HG02973 (cell line): ENCODE results near the gene PCBP2.
"Not testable (repeated sequence)": the region's sequence is repeated elsewhere in the genome, so short reads cannot be mapped to it uniquely, and the experiment has no call there.

Experiments used
- ATAC-seq: cut with Tn5 transposase; IDR thresholded peaks from one replicate; pipeline ENCODE4 v1.9.1; 2021; ENCODE audit warnings: moderate library complexity; ENCODE audit not compliant: unreplicated experiment

Gene PCBP2

DNA sequence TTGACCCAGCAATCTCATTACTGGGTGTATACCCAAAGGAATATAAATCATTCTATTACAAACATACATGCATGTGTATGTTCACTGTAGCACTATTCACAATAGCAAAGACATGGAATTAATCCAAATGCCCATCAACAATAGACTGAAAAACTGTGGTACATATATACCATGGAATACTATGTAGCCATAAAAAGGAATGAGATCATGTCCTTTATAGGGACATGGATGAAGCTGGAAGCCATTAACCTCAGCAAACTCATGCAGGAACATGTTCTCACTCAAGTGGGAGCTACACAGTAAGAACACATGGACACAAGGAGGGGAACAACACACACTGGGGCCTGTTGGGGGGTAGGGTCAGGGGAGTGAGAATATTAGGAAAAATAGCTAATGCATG, 12.3 kb upstream of the PCBP2 start:
- not testable (repeated sequence) for ATAC-seq

DNA sequence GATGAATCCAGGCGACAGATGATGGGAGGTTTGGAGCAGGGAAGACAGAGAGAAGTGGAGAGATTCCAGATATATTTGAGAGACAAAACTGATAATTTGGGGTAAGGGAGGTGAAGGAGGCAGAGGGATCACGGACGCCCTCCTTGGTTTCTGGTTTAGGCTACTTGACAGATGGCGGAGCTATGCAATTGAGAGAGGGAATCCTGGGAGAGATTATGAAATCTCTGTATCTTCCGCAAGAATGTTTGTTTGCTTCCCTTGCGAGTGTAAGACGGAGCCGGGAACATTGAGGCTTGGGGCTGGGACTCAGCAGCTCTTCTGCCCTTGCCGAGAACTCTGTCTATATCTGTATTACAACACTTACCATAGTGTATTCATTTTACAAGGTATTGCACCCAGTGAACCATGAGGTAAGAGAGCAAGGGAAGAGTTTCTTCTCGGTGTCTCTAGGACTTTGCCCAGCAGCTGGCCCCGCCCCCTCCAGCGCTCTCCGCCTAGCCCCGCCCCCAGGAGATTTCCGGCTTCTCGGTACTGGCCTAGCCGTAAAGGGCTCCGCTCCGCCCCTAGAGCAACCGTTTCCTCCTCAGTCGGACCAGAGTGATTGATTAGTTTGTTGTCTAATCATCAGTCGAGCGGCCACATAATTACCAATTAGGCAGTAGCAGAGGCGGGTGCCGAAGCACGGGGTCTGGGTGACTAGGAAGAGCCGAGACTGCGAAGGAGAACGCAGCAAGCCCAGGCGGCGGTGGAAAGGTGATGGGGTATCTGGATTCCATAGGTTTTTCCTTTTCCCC, 10.7 kb upstream of the PCBP2 start, which contains the start of gene PRR13:
Gene PRR13 (plus strand): TSS at position 695 of the 794 bp plus-strand sequence. CDS start 981 bp downstream, outside the sequence.
- peak; percentile 98 for ATAC-seq

DNA sequence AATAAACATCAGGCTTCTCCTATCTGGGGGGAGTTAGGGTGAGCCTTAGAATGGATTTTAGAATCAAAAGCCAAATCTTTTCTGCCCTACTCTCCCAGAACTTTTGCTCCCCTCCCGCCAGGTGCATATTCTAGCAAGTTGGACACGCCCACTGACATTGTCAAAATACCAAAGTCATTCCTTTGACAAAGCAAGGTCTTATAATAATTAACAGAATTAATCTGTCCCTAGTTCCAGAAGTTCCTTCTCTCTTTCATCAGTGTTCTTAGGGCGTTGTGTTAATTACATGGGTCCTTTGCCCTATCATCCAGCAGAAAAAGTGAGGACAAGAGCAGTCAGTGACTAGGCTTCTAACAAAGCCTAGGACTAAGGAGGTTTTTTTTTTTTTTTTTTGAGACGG, 7.9 kb upstream of the PCBP2 start:
- ATAC-seq = no peak

DNA sequence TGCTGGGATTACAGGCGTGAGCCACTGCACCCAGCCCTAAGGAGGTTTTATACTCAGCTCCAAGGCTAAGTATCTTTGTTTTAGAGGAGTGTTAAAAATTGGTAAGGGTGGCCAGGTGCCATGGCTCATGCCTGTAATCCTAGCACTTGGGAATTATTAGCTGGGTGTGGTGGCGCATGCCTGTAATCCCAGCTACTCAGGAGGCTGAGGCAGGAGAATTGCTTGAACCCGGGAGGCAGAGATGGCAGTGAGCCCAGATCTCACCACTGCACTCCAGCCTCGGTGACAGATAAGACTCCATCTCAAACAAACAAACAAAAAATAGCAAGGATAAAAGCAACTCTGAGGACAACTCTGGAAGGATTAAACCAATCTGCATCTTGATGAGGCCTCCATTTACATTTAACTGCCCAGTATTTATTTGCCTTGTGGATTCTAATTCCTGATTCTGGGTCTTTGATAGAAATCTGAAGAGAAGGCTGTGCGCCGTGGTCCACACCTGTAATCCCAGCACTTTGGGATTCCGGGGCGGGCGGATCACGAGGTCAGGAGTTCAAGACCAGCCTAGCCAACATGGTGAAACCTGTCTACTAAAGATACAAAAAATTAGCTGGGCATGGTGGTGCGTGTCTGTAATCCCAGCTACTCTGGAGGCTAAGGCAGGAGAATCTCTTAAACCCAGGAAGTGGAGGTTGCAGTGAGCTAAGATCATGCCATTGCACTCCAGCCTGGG, 7.1 kb upstream of the PCBP2 start:
- not testable (repeated sequence) for ATAC-seq

DNA sequence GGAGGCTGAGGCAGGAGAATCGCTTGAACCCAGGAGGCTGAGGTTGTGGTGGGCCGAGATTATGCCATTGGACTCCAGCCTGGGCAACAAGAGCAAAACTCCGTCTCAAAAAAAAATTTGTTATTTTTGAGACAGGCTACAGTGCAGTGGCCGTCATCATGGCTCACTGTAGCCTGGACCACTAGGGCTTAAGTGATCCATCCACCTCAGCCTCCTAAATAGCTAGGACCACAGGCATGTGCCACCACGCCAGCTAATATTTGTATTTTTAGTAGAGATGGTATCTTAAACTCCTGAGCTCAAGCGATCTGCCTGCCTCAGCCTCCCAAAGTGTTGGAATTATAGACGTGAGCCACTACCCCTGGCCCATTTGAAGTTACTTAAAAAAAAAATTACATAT, 966 bp upstream of the PCBP2 start:
- no peak for ATAC-seq

DNA sequence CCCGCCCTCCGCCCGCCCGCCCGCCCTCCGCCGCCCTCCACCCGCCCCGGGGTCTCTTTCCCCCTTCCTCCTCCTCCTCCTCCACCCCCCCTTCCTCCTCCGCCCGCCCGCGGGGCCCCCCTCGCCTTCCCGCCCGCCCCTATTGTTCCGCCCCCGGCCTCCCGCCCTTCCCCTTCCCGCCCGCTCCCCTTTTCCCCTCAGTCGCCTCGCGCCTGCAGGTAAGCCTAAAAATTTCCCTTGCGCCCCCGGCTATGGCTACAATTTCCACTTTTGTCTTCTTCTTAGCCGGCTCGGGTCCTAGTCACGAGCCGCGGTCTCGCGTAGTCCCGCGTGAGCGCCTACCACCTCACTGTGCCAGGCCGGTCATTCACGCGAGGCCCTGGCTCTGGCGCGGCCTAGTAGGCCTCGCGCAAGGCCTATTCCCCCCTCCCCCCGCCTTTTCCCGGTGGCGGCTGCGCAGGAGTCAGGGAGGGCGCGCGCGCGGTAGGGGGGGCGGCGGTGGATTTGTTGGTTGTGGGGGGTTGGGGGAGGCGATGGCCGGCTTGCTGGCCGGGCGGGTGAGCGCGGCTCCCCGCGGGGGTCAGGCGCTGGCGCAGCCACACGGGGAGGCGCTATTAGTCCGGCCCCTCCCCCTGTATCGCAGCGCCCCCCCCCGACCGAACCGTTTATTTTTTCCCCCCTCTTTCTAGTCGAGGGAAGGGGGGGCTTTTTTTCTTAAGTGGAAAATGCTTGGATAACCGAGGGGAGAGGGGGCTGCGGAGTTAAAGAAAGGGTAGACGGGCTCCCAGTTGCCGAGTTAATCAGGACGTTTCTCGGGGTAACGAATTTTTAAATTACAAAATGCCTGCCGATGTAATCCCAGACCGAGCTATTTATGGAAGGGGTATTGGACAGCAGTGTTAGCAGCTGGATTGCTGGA, 516 bp downstream of the PCBP2 start:
- ATAC-seq = peak; percentile 3

DNA sequence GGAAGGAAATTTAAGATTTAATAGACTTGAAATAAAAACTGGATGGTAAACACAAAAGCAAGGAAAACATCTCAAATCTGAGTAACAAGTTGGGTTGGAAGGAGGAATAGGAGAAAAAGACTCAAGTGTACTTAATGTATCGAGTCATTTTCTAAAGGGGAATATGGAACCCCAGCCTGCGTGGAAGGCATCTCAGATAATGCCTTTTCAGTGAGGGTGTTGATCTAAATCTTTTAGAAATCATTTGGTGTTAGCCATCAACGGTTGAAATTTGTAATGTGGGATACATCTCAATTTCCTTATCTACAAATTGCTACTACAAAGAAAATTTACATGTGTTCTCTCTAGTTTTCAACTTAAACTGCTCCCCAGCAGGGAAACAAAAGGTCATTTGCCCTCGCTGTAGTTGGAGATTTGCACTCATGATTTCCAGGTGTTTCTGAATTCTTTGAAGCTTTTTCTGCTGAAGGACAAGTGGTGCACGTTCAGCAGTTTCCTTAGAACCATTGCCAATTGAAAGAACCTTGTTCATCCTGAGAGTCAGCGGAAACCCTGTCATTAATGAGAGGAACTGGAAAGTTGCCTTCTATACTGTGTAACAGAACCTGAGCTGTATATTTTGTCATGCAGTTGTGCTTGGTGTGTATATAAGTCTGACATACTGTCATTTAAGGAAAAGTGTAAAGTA, 2.2 kb downstream of the PCBP2 start:
- ATAC-seq = no peak

DNA sequence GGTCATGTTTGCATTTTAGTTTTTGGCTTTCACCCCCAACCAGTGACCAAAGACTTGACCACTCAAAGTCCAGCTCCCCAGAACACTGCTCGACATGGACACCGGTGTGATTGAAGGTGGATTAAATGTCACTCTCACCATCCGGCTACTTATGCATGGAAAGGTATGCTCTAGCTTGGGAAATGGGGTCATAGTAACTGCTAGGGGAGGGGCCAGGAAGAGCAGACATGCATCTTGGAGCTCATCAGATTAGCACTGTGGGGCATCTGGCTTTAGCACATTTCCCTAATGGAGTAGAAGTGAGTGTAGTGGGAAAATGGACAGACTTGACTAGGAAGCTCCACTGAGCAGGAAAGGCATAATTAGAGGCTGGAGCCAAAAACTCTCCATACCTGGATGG, 2.8 kb downstream of the PCBP2 start:
- ATAC-seq = no peak

DNA sequence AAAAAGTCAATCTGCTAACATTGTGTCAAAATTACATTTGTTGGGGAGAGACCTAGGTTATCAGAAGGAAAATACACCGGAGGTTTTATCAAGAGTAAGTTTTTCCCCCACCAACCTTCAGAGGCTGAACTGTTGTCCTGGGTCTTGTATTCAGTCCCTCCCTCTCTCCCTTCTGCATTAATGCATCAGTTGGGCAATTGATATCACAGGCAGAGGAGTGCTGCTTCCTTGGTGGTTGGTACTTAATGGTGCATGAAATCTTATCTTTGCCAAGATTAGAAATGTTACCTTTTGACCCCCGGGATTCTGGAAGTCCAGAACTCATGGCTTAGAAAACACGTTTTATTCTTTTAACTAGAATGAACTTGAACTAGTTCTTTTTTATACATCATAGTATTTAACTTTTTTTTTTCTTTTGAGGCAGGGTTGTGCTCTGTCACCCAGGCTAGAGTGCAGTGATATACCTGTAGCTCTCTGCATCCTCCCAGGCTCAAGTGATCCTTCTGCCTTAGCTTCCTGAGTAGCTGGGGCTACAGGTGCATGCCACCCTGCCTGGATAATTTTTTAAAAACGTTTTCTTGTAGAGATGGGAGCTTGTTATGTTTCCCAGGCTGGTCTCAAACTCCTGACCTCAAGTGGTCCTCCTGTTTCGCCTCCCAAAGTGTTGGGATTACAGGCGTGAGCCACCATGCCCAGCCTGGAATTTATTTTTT, 4.9 kb downstream of the PCBP2 start:
- no peak for ATAC-seq

DNA sequence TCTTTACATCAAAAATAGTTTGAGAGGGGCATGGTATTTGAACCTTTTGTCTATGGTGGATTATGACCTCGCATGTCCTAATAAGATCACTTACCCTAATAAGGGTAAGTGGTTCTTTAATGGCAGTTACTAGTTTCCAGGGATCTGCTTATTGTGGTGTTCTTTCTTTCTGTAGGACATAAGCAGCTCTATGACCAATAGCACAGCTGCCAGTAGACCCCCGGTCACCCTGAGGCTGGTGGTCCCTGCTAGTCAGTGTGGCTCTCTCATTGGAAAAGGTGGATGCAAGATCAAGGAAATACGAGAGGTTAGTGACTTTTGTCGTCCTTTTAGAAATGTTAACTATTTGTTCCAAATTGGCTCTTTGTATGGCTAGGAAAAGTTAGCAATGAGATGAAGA, 7.2 kb downstream of the PCBP2 start:
- no peak for ATAC-seq

DNA sequence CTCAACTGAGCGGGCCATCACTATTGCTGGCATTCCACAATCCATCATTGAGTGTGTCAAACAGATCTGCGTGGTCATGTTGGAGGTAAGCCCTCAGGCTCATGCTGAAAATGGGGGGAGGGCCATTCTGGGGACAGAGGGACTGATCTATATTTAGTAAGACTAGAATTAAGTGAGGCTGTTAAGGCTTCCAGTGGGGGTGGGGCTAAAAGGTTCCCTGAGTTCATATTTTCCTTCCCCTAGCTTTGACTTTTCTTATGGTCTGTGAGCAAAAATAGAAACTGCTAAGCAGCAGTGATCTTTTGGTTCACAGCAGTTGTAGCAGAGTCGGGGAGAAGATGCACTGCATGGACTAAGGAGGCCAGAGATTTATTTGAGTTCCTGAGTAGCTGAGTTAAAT, 9.2 kb downstream of the PCBP2 start:
- ATAC-seq = no peak

DNA sequence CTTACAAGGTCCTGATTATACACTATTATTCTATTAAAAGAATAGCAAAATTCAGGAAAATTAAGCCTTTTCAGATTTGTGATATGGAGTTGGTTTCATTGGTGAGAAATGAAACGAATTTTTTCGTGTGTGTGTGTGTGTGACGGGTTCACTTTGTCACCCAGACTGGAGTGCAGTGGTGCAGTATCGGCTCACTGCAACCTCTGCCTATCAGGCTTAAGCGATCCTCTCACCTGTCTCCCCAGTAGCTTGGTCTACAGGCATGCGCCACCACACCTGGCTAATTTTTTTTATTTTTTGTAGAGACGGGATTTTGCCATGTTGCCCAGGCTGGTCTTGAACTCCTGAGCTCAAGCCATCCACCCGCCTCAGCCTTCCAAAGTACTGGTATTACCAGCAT, 9.7 kb downstream of the PCBP2 start:
- ATAC-seq = no peak

DNA sequence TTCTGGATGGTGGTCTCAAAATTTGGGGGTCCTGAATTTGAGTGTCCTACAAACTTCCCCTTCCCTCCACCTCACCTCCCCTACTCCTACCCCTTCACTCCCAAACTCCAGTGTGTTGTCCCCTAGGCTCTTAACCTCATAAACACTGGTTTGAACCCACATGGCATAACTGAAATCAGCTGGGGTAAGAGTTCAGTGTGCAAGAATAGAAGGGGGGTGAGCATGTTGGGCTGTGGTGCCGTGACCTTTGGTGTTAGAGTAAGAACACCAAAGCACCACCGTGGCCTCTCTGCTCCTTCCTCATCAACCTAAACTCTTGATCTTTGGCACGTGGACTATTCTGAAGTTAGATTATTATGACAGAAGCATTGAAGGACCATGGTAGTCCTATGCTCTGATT, 11.0 kb downstream of the PCBP2 start:
- ATAC-seq = no peak

DNA sequence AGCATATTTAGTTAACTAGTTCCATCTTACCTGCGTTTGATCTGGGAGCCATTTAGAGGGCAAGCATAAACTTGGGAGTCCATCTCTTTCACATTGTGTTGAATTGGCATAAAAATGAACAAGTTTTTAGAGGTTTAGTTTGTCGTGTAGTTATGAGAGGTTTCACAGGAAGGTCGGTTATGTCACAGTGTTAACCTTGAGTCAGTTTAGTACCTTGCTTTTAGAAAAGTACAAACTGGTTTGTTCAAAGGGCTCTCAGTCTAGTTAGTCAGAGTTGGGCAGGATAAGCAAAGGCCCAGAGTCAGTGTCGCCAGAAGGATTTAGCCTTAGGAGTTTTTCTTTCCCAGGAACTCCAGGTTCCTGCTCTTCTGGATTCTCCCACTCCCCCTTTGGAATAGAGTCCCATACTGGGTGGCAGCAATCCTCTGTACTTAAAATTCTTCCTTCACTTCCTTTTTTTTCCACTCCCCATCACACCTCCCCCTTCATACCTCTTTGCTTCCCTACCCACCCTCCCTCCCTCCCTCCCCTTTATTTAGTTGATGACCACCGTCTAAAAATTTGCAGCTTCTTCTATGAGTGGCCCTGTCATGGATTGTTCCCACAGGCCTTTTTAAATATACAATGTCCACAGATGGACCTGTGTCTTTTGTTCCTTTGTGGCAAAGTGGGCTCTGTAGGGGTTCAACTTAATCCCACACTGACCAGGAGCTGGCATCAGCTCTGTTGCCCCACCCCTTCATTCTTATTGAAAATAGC, 12.1 kb downstream of the PCBP2 start:
- no peak for ATAC-seq

DNA sequence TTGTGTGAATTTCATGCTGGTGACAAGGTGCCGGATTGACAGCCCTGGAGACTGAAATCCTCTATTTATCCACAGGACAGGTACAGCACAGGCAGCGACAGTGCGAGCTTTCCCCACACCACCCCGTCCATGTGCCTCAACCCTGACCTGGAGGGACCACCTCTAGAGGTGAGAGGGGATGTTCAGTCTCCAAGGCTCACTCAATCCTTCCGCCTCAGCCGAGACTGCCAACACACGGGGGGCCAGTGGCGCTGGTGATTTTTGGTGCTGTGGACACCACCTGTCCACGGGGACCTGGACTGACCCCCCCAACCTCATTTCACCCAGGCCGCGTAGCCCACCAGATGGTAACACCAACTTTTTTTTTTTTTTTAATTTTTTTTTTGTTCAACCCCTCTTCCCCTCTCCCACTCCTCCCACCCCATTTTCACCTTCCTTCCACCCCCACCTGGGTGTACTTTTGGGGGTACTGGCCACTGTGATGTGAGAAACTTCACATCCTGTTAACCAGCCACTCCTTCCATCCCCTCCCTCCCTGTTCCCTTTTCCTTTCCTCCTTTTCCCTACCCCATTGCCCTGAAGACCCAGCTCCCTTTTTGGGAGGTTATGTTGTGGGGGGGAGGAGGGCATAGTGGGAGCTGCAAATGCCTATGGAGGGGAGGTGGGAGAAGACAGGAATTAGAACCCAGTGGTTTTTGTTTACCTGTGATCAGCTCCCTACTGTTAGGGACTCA, 12.9 kb downstream of the PCBP2 start:
- ATAC-seq = no peak

DNA sequence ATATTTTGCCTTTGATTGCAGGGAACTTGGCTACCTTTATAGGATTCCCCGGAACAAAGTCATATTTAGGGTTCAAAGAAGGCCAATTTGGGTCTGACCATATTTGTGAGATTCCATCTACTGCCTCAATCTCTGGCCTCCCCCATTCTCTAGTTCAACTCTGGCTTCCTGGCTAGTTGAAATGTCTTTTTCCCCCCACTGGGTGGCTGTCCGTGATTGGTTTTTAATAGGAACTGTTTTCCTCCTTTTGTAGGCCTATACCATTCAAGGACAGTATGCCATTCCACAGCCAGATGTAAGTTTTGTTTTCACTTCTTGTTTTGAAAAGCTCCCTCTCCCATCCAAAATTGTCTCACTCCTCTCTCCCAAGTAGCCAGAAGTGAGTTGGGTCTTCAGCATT, 13.8 kb downstream of the PCBP2 start:
- ATAC-seq = no peak

DNA sequence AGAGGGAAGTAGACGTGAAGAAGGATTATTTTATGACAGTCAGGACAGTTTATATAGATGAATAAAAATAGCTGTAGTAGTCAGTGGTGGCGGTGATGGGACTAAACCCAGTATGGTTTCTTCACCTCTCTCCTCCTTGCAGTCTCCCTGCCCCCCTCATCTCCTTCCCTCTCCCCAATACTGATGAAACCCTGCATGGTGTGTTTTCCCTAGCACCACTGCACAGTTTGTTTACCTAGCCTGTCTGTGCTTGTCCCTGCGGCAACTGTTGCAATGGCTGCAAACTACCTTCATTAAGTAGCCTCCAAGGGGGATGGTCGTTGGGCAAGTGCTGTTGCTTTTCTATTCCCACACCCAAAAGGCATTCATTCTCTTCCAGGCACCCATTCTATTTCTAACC, 14.7 kb downstream of the PCBP2 start:
- no peak for ATAC-seq

DNA sequence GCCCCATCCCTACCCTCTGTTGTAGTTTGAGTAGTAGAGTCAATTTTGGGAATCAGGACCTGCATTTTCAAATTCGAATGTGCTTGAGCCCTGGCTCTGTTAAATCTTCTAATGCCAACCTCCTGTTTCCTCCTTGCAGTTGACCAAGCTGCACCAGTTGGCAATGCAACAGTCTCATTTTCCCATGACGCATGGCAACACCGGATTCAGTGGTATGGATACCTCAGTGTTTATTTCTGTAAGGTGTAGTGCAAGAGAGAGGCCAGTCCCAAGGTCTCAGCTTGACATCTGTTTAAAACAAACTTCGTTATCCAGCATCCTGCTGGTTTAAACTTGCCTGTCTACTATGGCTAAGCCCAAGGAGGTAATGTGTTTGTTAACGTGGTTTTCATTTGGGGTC, 15.2 kb downstream of the PCBP2 start:
- ATAC-seq = no peak

DNA sequence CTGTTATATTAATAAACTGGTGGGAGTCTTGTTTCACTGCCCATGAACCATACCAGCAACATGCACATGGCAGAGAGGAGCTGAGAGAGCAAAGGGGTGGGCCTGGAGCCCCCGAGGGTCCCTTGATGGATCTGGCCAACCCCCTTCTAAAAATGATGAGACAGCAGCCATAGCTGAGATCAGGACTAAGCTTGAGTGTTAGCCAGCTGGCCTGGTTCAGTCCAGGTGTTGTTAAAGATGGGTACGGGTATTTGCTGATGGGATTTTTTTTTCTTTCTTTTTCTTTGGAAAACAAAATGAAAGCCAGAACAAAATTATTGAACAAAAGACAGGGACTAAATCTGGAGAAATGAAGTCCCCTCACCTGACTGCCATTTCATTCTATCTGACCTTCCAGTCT, 16.0 kb downstream of the PCBP2 start:
- no peak for ATAC-seq
